ENCODE measurements around the gene TBL2. TPM values are rescaled to one million over a fixed set of nuclear protein-coding genes. Genes with fewer than 3 reads are reported as not detected.
A peak's percentile ranks its signal among the peaks of the same experiment; 100 is the strongest.

Gene TBL2
- total RNA-seq, 1 experiment from 2014 or later, result 60.1 TPM

- Histone ChIP-seq H3K36me3 (ENCODE audit: control insufficient read depth, insufficient read depth, low read length) (no peaks in the 10 kb centered on the region; the same call in none of the 2 replicates), H3K27me3 (ENCODE audit: control insufficient read depth, insufficient read depth, low read length) (no peaks in the 10 kb centered on the region), H3K9me3 (ENCODE audit: control insufficient read depth, insufficient read depth, low read depth, low read length) (no peaks in the 10 kb centered on the region), H3K4me3 (ENCODE audit: low read depth in 2 of 2, low read length in 2 of 2) (no peak overlapping the region), H3K27ac (ENCODE audit: low read length) (no peak overlapping the region), H3K4me1 (ENCODE audit: control insufficient read depth, insufficient read depth, low read length) (no peaks in the 10 kb centered on the region)
- DNase-seq (ENCODE audit: low read depth, low spot score), result no peak
- in situ Hi-C loops (cut with HindIII; ENCODE audit: low pct_unique_long_range_greater_than_20kb, low sequenced_read_pairs), result no loop called here
- intact Hi-C loops (cut with micrococcal nuclease; ENCODE audit: unreplicated experiment), result no loop called here
- ChIA-PET CTCF (no interaction called here), POLR2A (no interaction called here)
- TF ChIP-seq SIN3A (IDR thresholded peaks at IDR 0.05; ENCODE audit: borderline replicate concordance, insufficient read depth, low read depth, low read length), result no peak
- TF ChIP-seq POLR2AphosphoS5 (IDR thresholded peaks at IDR 0.05; ENCODE audit: low read depth, low read length), result no peak
- TF ChIP-seq TCF7L2 (IDR thresholded peaks at IDR 0.05; ENCODE audit: low read depth, low read length), result no peak
- no peak for TF ChIP-seq CTCF (IDR thresholded peaks at IDR 0.05)
- no peak for TF ChIP-seq REST (IDR thresholded peaks at IDR 0.05; ENCODE audit: insufficient read depth in 1 of 2, low read depth in 2 of 2, low read length in 1 of 2)
- TSS peak; percentile 8 for BruUV-seq (replicated peaks)
- no peak for ATAC-seq
Observed at GRCh38 chr7:73570977-73571376, 7.4 kb downstream of the TBL2 start.

- no peaks in the 10 kb centered on the region for H3K9me3 ChIP-seq (ENCODE audit: control insufficient read depth, insufficient read depth, low read depth, low read length)
- no peak overlapping the region for H3K27ac ChIP-seq (ENCODE audit: low read length)
- ChIA-PET POLR2A (no interaction called here), CTCF (no interaction called here)
- no TSS peak for BruUV-seq (replicated peaks)
- H3K4me3 ChIP-seq (ENCODE audit: low read depth in 2 of 2, low read length in 2 of 2), result no peak overlapping the region
- no peaks in the 10 kb centered on the region; the same call in none of the 2 replicates for H3K36me3 ChIP-seq (ENCODE audit: control insufficient read depth, insufficient read depth, low read length)
- no peak for DNase-seq (ENCODE audit: low read depth, low spot score)
- TF ChIP-seq TCF7L2 (IDR thresholded peaks at IDR 0.05; ENCODE audit: low read depth, low read length), result no peak
- TF ChIP-seq REST (IDR thresholded peaks at IDR 0.05; ENCODE audit: insufficient read depth in 1 of 2, low read depth in 2 of 2, low read length in 1 of 2), result no peak
- no peak for TF ChIP-seq SIN3A (IDR thresholded peaks at IDR 0.05; ENCODE audit: borderline replicate concordance, insufficient read depth, low read depth, low read length)
- no peak for TF ChIP-seq CTCF (IDR thresholded peaks at IDR 0.05)
- H3K27me3 ChIP-seq (ENCODE audit: control insufficient read depth, insufficient read depth, low read length), result no peaks in the 10 kb centered on the region
- intact Hi-C loops (cut with micrococcal nuclease; ENCODE audit: unreplicated experiment) (no loop called here), in situ Hi-C loops (cut with HindIII; ENCODE audit: low pct_unique_long_range_greater_than_20kb, low sequenced_read_pairs) (no loop called here)
- ATAC-seq, result no peak
- H3K4me1 ChIP-seq (ENCODE audit: control insufficient read depth, insufficient read depth, low read length), result no peaks in the 10 kb centered on the region
Observed at GRCh38 chr7:73570521-73570920, 7.9 kb downstream of the TBL2 start.
